ENCODE measurements around the gene ADD1. TPM values are rescaled to one million over a fixed set of nuclear protein-coding genes. Genes with fewer than 3 reads are reported as not detected.

ADD1 gene
- total and polyA plus RNA-seq, 2 of the 13 experiments (the other 11 are each of a cell fraction or from before 2014, with no cell fraction given), result 73.9 to 122 TPM

DNA sequence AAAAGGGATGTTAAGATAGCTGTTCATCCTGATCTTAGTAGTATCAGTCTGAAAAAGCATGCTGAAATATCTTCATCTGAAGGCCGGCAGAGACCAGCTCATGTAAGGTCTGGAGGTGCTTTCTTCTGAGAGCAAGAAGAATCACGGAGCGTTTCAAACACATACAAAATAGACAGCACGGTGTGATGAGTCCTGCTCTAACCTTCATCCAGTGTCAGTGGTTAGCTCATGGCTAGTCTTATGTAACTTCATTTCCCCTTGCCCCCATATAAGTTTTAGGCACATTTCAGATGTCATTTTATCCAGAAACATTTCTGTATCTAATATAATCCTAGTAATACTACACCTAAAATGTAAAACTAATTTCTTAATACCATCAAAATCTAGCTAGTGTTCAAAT is 27.8 kb downstream of the ADD1 start (continued):
- TF ChIP-seq CBX2 (IDR thresholded peaks at IDR 0.05; ENCODE audit: low read depth, low read length) (no peak), CBX2 (CRISPR knock-in tag; IDR thresholded peaks at IDR 0.05; ENCODE audit: low read depth) (no peak), KAT8 (CRISPR knock-in tag; IDR thresholded peaks at IDR 0.05) (no peak), ZSCAN9 (CRISPR knock-in tag; IDR thresholded peaks at IDR 0.05; ENCODE audit: borderline replicate concordance) (no peak), ZNF543 (CRISPR knock-in tag; IDR thresholded peaks at IDR 0.05) (no peak), ZNF274 (CRISPR knock-in tag; IDR thresholded peaks at IDR 0.05) (no peak), ZEB1 (IDR thresholded peaks at IDR 0.05; ENCODE audit: insufficient replicate concordance, low read depth) (no peak)

DNA sequence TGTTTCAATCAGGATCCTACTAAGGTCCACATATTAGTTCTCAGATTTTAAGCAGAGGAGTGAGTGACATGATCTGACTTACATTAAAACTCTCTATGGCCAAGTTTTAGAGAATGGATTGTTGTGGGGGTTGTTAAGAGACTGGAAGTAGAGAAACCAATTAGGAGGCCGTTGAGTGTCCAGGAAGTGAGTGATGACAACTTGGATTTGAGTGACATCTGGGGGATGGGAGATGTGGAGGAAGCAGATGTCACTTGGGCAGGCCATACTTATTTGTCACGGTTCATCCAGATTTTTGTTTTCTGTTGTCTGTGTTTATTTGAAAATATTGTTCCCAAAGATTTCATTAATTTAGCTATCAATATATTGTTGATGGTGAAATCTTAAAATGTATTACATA is 28.3 kb downstream of the ADD1 start:
- in situ Hi-C loops (cut with HindIII; ENCODE audit: extremely low pct_ligation_motif_present, low pct_unique_long_range_greater_than_20kb) (no loop called here), intact Hi-C loops (cut with micrococcal nuclease; ENCODE audit: unreplicated experiment) (no loop called here)
- Histone ChIP-seq H3K4me1 (ENCODE audit: insufficient read depth, low read length) (peaks cover 75% of the 10 kb centered on the region), H3K79me2 (ENCODE audit: insufficient read depth, low read length) (peaks cover 88% of the 10 kb centered on the region), H3K36me3 (replicated peaks in 1 of 2; ENCODE audit: control insufficient read depth in 1 of 2, insufficient read depth in 2 of 2, low read length in 2 of 2) (peaks cover 4 to 14% of the 10 kb centered on the region in 2 experiments; a peak in 4 of 5 replicates), H3K27me3 (ENCODE audit: control insufficient read depth in 1 of 2, insufficient read depth in 2 of 2, low read length in 2 of 2) (no peaks in the 10 kb centered on the region), H3K4me2 (ENCODE audit: low read depth, low read length) (no peak overlapping the region), H3K9me3 (ENCODE audit: low read length) (no peaks in the 10 kb centered on the region), H3K9ac (ENCODE audit: insufficient read depth, low read depth, low read length) (no peak overlapping the region), H4K20me1 (ENCODE audit: insufficient read depth, low read length) (peaks cover 47% of the 10 kb centered on the region), H2AFZ (ENCODE audit: low read length) (no peak overlapping the region), H3K27ac (ENCODE audit: extremely low read length, insufficient read depth, low read length) (no peak overlapping the region), H3K4me3 (replicated peaks in 1 of 3; ENCODE audit: insufficient read depth in 1 of 3, low read depth in 2 of 3, low read length in 3 of 3) (no peak overlapping the region)
- no TSS peak for BruUV-seq (replicated peaks)
- DNase-seq (ENCODE audit: low spot score), result no peak
- POLR2A ChIA-PET, result no interaction called here
- CTCF ChIA-PET (ENCODE audit: low intra/inter-chr PET ratio, low total read pairs), result no interaction called here
- 78% methylated on average over 2 of the region's 2 CpGs for WGBS (ENCODE audit: low lambda C conversion rate)
- ATAC-seq, result no peak
- FAIRE-seq, result no peak
- TF ChIP-seq CHD2 (IDR thresholded peaks at IDR 0.05; ENCODE audit: low read depth, low read length) (no peak), NAIF1 (CRISPR knock-in tag; IDR thresholded peaks at IDR 0.05; ENCODE audit: borderline replicate concordance) (no peak), ZNF839 (CRISPR knock-in tag; IDR thresholded peaks at IDR 0.05; ENCODE audit: borderline replicate concordance) (no peak), ZNF557 (CRISPR knock-in tag; IDR thresholded peaks at IDR 0.05) (no peak), MEF2D (CRISPR knock-in tag; IDR thresholded peaks at IDR 0.05) (no peak), MEIS2 (CRISPR knock-in tag; IDR thresholded peaks at IDR 0.05) (no peak), FOXK2 (IDR thresholded peaks at IDR 0.05) (no peak), POLR2AphosphoS5 (IDR thresholded peaks at IDR 0.05; ENCODE audit: low read depth, low read length) (no peak), ZNF597 (CRISPR knock-in tag; IDR thresholded peaks at IDR 0.05) (no peak)
- TF ChIP-seq, protein P1, sequence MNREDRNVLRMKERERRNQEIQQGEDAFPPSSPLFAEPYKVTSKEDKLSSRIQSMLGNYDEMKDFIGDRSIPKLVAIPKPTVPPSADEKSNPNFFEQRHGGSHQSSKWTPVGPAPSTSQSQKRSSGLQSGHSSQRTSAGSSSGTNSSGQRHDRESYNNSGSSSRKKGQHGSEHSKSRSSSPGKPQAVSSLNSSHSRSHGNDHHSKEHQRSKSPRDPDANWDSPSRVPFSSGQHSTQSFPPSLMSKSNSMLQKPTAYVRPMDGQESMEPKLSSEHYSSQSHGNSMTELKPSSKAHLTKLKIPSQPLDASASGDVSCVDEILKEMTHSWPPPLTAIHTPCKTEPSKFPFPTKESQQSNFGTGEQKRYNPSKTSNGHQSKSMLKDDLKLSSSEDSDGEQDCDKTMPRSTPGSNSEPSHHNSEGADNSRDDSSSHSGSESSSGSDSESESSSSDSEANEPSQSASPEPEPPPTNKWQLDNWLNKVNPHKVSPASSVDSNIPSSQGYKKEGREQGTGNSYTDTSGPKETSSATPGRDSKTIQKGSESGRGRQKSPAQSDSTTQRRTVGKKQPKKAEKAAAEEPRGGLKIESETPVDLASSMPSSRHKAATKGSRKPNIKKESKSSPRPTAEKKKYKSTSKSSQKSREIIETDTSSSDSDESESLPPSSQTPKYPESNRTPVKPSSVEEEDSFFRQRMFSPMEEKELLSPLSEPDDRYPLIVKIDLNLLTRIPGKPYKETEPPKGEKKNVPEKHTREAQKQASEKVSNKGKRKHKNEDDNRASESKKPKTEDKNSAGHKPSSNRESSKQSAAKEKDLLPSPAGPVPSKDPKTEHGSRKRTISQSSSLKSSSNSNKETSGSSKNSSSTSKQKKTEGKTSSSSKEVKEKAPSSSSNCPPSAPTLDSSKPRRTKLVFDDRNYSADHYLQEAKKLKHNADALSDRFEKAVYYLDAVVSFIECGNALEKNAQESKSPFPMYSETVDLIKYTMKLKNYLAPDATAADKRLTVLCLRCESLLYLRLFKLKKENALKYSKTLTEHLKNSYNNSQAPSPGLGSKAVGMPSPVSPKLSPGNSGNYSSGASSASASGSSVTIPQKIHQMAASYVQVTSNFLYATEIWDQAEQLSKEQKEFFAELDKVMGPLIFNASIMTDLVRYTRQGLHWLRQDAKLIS (CRISPR knock-in tag; IDR thresholded peaks at IDR 0.05), result no peak
- TF ChIP-seq, protein P2, sequence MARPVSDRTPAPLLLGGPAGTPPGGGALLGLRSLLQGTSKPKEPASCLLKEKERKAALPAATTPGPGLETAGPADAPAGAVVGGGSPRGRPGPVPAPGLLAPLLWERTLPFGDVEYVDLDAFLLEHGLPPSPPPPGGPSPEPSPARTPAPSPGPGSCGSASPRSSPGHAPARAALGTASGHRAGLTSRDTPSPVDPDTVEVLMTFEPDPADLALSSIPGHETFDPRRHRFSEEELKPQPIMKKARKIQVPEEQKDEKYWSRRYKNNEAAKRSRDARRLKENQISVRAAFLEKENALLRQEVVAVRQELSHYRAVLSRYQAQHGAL (CRISPR knock-in tag; IDR thresholded peaks at IDR 0.05; ENCODE audit: not compliant biosample characterization), result no peak
- TF ChIP-seq, protein P3, sequence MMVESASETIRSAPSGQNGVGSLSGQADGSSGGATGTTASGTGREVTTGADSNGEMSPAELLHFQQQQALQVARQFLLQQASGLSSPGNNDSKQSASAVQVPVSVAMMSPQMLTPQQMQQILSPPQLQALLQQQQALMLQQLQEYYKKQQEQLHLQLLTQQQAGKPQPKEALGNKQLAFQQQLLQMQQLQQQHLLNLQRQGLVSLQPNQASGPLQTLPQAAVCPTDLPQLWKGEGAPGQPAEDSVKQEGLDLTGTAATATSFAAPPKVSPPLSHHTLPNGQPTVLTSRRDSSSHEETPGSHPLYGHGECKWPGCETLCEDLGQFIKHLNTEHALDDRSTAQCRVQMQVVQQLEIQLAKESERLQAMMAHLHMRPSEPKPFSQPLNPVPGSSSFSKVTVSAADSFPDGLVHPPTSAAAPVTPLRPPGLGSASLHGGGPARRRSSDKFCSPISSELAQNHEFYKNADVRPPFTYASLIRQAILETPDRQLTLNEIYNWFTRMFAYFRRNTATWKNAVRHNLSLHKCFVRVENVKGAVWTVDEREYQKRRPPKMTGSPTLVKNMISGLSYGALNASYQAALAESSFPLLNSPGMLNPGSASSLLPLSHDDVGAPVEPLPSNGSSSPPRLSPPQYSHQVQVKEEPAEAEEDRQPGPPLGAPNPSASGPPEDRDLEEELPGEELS (CRISPR knock-in tag; IDR thresholded peaks at IDR 0.05), result no peak
